Muscle layer of colon (tissue), 2 donors: ENCODE measurements around the gene ICAM1.
A peak's percentile ranks its signal among the peaks of the same experiment; 100 is the strongest.

Experiments used
- H3K27ac ChIP-seq: one replicate; pipeline ENCODE4 v1.7.0; 2013; ENCODE audit warnings: low read depth, mild to moderate bottlenecking, low read length, moderate library complexity
- H3K27me3 ChIP-seq, 2 donors: one replicate each; pipeline ENCODE4 v1.7.0; 2013; ENCODE audit warnings: low read length in 2 of 2, mild to moderate bottlenecking in 2 of 2; ENCODE audit not compliant: insufficient read depth in 2 of 2, control insufficient read depth in 1 of 2
- H3K36me3 ChIP-seq: one replicate; pipeline ENCODE4 v1.7.0; 2013; ENCODE audit warnings: mild to moderate bottlenecking, low read length; ENCODE audit not compliant: insufficient read depth
- H3K4me1 ChIP-seq: one replicate; pipeline ENCODE4 v1.7.0; 2013; ENCODE audit warnings: mild to moderate bottlenecking, low read length; ENCODE audit not compliant: insufficient read depth
- H3K4me3 ChIP-seq, 2 donors: one replicate each; pipeline ENCODE4 v1.7.0; 2013; ENCODE audit warnings: low read length in 2 of 2, low read depth in 1 of 2, mild to moderate bottlenecking in 1 of 2, moderate library complexity in 1 of 2
- H3K9ac ChIP-seq: one replicate; pipeline ENCODE4 v1.7.0; 2013; ENCODE audit warnings: low read length
- H3K9me3 ChIP-seq: one replicate; pipeline ENCODE4 v1.7.0; 2013; ENCODE audit warnings: mild to moderate bottlenecking, low read length
- donor health status: abdominal sarcoma.
- donor health status: Adenocarcinoma of cecum.

Gene ICAM1

DNA sequence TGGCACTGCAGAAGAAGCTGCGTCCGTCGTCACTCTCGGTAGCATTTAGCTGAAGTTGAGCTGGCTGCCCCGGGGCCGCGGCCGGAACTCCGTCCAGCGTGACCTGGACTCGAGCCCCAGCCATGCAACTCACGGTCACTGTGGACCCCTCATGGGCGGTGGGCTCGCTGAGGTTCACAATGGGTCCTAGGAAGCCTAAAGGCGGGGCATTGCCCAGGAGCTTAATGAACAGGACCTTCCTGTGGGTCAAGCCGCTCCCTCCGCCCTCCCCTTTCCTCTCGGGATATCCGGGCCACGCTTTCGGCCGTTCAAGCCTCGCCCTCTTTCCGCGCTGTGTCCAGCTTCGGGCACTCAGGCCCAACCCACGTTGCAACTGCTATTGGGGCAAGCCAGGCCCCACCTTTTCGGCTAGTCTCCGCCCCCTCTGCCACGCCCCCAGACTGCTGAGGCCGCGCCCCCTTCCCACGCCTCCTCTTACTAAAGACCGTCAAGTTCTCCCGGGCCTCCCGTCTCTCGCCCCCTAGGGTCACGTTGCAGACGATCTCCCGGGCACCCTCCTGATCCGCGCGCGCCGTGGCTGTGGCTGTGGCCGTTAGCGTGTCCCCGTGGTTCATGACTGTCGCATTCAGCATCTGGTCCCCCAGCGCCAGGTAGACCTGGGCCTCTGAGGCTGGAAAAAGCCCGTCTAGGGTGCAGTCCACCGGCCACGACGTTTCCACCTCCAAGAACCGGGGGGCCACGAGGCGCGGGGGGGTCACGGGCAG is 63.9 kb downstream of the ICAM1 start:
- Histone ChIP-seq H3K27me3 (no peaks in the 10 kb centered on the region), H3K4me3 (peak overlapping the region; percentile 24 to 78), H3K27ac (no peak overlapping the region), H3K4me1 (peaks cover 23% of the 10 kb centered on the region), H3K36me3 (peaks cover 7% of the 10 kb centered on the region), H3K9me3 (no peaks in the 10 kb centered on the region), H3K9ac (peak overlapping the region; percentile 20)

DNA sequence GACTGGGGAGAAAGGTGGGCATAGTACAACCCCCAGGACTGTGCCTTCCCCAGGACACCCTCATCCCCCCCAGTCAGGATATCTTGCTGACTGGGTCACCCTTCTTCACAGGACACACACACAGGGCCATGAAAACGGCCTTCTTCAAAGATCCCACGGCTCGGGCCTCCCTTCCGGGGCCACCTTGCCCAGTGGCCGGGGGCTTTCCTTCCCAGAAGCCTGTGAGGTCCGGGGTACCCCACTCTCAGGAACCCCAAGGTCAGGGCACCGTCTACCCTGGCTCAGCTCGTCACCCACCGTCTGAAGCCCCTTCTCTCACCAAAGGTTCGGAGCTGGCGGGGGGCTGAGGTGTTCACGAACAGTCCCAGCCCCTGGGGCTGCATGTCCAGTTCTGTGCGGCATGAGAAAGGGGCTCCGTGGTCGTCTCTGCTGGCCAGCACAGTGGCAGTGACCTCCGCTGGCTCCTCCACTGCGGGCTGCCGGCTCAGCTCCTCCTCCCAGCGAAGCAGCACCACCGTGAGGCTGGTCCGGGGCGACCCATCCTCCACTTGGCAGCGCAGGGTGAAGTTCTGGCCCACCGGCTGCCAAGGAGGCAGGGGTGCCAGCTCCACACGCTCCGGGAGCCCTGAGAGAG is 64.5 kb downstream of the ICAM1 start:
- Histone ChIP-seq H3K4me3 (peak overlapping the region in 1 of 2 donors; percentile 78), H3K27me3 (no peaks in the 10 kb centered on the region), H3K27ac (no peak overlapping the region), H3K4me1 (peaks cover 23% of the 10 kb centered on the region), H3K9ac (no peak overlapping the region), H3K9me3 (no peaks in the 10 kb centered on the region), H3K36me3 (peaks cover under 1% of the 10 kb centered on the region)
